Neural cell (in vitro differentiated cells): ENCODE data around the gene NPAS2. TPM values are rescaled to one million over a fixed set of nuclear protein-coding genes. Genes with fewer than 3 reads are reported as not detected.

Experiments used
- H2AFZ ChIP-seq: fragments of 200-600, 300-800 bp; sonication (generic), shearing (Covaris generic); 2 replicates; pipeline ENCODE4 v1.6.0; 2014; ENCODE audit warnings: low read depth, mild to moderate bottlenecking, antibody characterized with exemption, low read length, moderate library complexity
- H3F3A ChIP-seq: fragments of 200-600 bp; shearing (Covaris generic); 2 replicates; pipeline ENCODE4 v1.6.1; 2016; ENCODE audit warnings: mild to moderate bottlenecking, moderate library complexity, mixed read lengths, antibody characterized with exemption, low read length; ENCODE audit not compliant: insufficient read depth, poor library complexity, severe bottlenecking
- H3K27ac ChIP-seq: fragments of 200-600, 300-800 bp; sonication (generic), shearing (Covaris generic); 2 replicates; pipeline ENCODE4 v1.5.1; 2014; ENCODE audit warnings: mild to moderate bottlenecking, low read length, moderate library complexity
- H3K27me3 ChIP-seq: fragments of 300-800, 200-600 bp; sonication (generic), shearing (Covaris generic); 2 replicates; pipeline ENCODE4 v1.6.0; 2014; ENCODE audit warnings: mild to moderate bottlenecking, low read depth, low read length, moderate library complexity; ENCODE audit not compliant: insufficient read depth
- H3K36me3 ChIP-seq: fragments of 300-800, 200-600 bp; sonication (generic), shearing (Covaris generic); 2 replicates; pipeline ENCODE4 v1.5.1; 2014; ENCODE audit warnings: mild to moderate bottlenecking, antibody characterized with exemption, low read length, moderate library complexity; ENCODE audit not compliant: insufficient read depth
- H3K4me2 ChIP-seq: fragments of 300-800, 200-600 bp; sonication (generic), shearing (Covaris generic); 2 replicates; pipeline ENCODE4 v1.6.0; 2014; ENCODE audit warnings: mild to moderate bottlenecking, low read length
- H3K4me3 ChIP-seq: fragments of 300-800, 200-600 bp; sonication (generic), shearing (Covaris generic); 2 replicates; pipeline ENCODE4 v1.5.1; 2014; ENCODE audit warnings: mild to moderate bottlenecking, low read length, moderate library complexity
- H3K79me2 ChIP-seq: fragments of 200-600 bp; shearing (Covaris generic); replicated peaks from 2 replicates; pipeline ENCODE4 v1.6.0; 2014; ENCODE audit warnings: mild to moderate bottlenecking, low read length, moderate library complexity; ENCODE audit not compliant: insufficient read depth
- H3K9ac ChIP-seq: fragments of 300-800, 200-600 bp; sonication (generic), shearing (Covaris generic); 2 replicates; pipeline ENCODE4 v1.6.1; 2016; ENCODE audit warnings: mild to moderate bottlenecking, low read length, mixed read lengths
- H3K9me2 ChIP-seq: fragments of 200-600 bp; shearing (Covaris generic); 2 replicates; pipeline ENCODE4 v1.6.1; 2016; ENCODE audit warnings: mild to moderate bottlenecking, low read length, mixed read lengths; ENCODE audit not compliant: insufficient read depth
- H3K9me3 ChIP-seq: fragments of 200-600, 300-800 bp; sonication (generic), shearing (Covaris generic); 2 replicates; pipeline ENCODE4 v1.6.1; 2016; ENCODE audit warnings: mild to moderate bottlenecking, mixed run types, low read length, moderate library complexity, mixed read lengths
- H4K20me1 ChIP-seq: fragments of 200-600 bp; shearing (Covaris generic); 2 replicates; pipeline ENCODE4 v1.6.1; 2016; ENCODE audit warnings: mild to moderate bottlenecking, mixed run types; ENCODE audit not compliant: insufficient read depth
- CTCF ChIP-seq: fragments of 450-650 bp; IDR thresholded peaks from 2 replicates; pipeline ENCODE4 v1.5.1; 2014; ENCODE audit warnings: antibody characterized with exemption, mild to moderate bottlenecking, moderate library complexity; ENCODE audit not compliant: poor library complexity, severe bottlenecking
- EP300 ChIP-seq: fragments of 450-650 bp; conservative IDR thresholded peaks from 2 replicates; pipeline ENCODE4 v1.6.1; 2014; ENCODE audit warnings: antibody characterized with exemption, mild to moderate bottlenecking, moderate library complexity; ENCODE audit not compliant: poor library complexity, severe bottlenecking
- EZH2 ChIP-seq: fragments of 200-600, 300-800 bp; shearing (Covaris generic), sonication (generic); IDR thresholded peaks from 2 replicates; pipeline ENCODE4 v1.6.1; 2014; ENCODE audit warnings: antibody characterized with exemption, low read length, borderline replicate concordance, mild to moderate bottlenecking; ENCODE audit not compliant: insufficient read depth, poor library complexity, severe bottlenecking
- MXI1 ChIP-seq: fragments of 450-650 bp; conservative IDR thresholded peaks from 2 replicates; pipeline ENCODE4 v1.6.1; 2014; ENCODE audit warnings: antibody characterized with exemption, mild to moderate bottlenecking; ENCODE audit not compliant: poor library complexity, severe bottlenecking
- POLR2AphosphoS5 ChIP-seq: IDR thresholded peaks from 2 replicates; pipeline ENCODE4 v1.6.1; 2012
- RAD21 ChIP-seq: fragments of 450-650 bp; conservative IDR thresholded peaks from 2 replicates; pipeline ENCODE4 v1.6.1; 2014; ENCODE audit warnings: antibody characterized with exemption, mild to moderate bottlenecking, moderate library complexity
- REST ChIP-seq: IDR thresholded peaks from 2 replicates; pipeline ENCODE4 v1.6.1; 2012; ENCODE audit warnings: borderline replicate concordance
- SMC3 ChIP-seq: fragments of 450-650 bp; conservative IDR thresholded peaks from 2 replicates; pipeline ENCODE4 v1.6.1; 2014; ENCODE audit warnings: antibody characterized with exemption, mild to moderate bottlenecking, moderate library complexity; ENCODE audit not compliant: poor library complexity
- TAF1 ChIP-seq: IDR thresholded peaks from 2 replicates; pipeline ENCODE4 v1.6.1; 2012; ENCODE audit warnings: low read depth
- polyA plus RNA-seq: library from polyadenylated mRNA; depleted of rRNA; stranded (reverse); fragments of >200 nt; gene quantifications from 2 replicates; pipeline ENCODE4 v1.2.3, GENCODE V29; 2014

The NPAS2 gene
- polyA plus RNA-seq, 1 donor from 2014 or later, result 2.1 TPM

GRCh38 chr2:100978582-100979191, 158.7 kb downstream of the NPAS2 start:
- Histone ChIP-seq H2AFZ (no peak overlapping the region), H3F3A (no peaks in the 10 kb centered on the region), H3K27me3 (no peaks in the 10 kb centered on the region), H3K9me3 (no peaks in the 10 kb centered on the region), H3K36me3 (no peaks in the 10 kb centered on the region), H4K20me1 (no peaks in the 10 kb centered on the region), H3K79me2 (no peaks in the 10 kb centered on the region), H3K9ac (no peak overlapping the region), H3K4me2 (no peak overlapping the region), H3K4me3 (no peak overlapping the region), H3K9me2 (no peaks in the 10 kb centered on the region), H3K27ac (no peak overlapping the region)
- TF ChIP-seq TAF1 (no peak), EP300 (no peak), RAD21 (no peak), MXI1 (no peak), REST (no peak), EZH2 (no peak), SMC3 (no peak), POLR2AphosphoS5 (no peak), CTCF (no peak)

GRCh38 chr2:100980046-100980445, 160.1 kb downstream of the NPAS2 start:
- no peak overlapping the region for H3K4me3 ChIP-seq
- H2AFZ ChIP-seq, result no peak overlapping the region
- H3K27me3 ChIP-seq, result no peaks in the 10 kb centered on the region
- no peaks in the 10 kb centered on the region for H3K79me2 ChIP-seq
- TF ChIP-seq EZH2 (no peak), RAD21 (no peak), SMC3 (no peak), TAF1 (no peak), MXI1 (no peak), EP300 (no peak), REST (no peak), CTCF (no peak), POLR2AphosphoS5 (no peak)
- no peaks in the 10 kb centered on the region for H3K9me2 ChIP-seq
- no peaks in the 10 kb centered on the region for H4K20me1 ChIP-seq
- no peak overlapping the region for H3K27ac ChIP-seq
- no peaks in the 10 kb centered on the region for H3F3A ChIP-seq
- H3K9me3 ChIP-seq, result no peaks in the 10 kb centered on the region
- no peak overlapping the region for H3K4me2 ChIP-seq
- no peak overlapping the region for H3K9ac ChIP-seq
- H3K36me3 ChIP-seq, result no peaks in the 10 kb centered on the region
